Activated CD4-positive, alpha-beta T cell treated with anti-CD3 and anti-CD28 coated beads for 48 hours (primary cell): Measurements from ENCODE around the gene PSMC3.

Source experiments
- DNase-seq: peaks from one replicate; pipeline ENCODE4 v3.0.0-alpha.2; 2020

Gene PSMC3

GRCh38 chr11:47393163-47394049 lies 32.8 kb downstream of the PSMC3 start:
- no peak for DNase-seq

GRCh38 chr11:47392546-47393162 lies 33.6 kb downstream of the PSMC3 start:
- no peak for DNase-seq

GRCh38 chr11:47391711-47392432 lies 34.4 kb downstream of the PSMC3 start:
- DNase-seq = no peak

- DNase-seq = no peak
Observed at GRCh38 chr11:47391077-47391583, 35.1 kb downstream of the PSMC3 start.

GRCh38 chr11:47390422-47390760 lies 35.8 kb downstream of the PSMC3 start:
- no peak for DNase-seq

GRCh38 chr11:47389577-47390421 lies 36.4 kb downstream of the PSMC3 start:
- no peak for DNase-seq

- DNase-seq = no peak
Observed at GRCh38 chr11:47388697-47389576, 37.3 kb downstream of the PSMC3 start.

- no peak for DNase-seq
Observed at GRCh38 chr11:47387944-47388696, 38.1 kb downstream of the PSMC3 start.

- DNase-seq = no peak
Observed at GRCh38 chr11:47384498-47384897, 41.7 kb downstream of the PSMC3 start.

GRCh38 chr11:47383071-47383470 lies 43.2 kb downstream of the PSMC3 start:
- no peak for DNase-seq

GRCh38 chr11:47380078-47380477 lies 46.2 kb downstream of the PSMC3 start:
- DNase-seq = no peak

- no peak for DNase-seq
Observed at GRCh38 chr11:47379317-47379716, 46.9 kb downstream of the PSMC3 start.

- no peak for DNase-seq
Observed at GRCh38 chr11:47378836-47379170, 47.4 kb downstream of the PSMC3 start.

- no peak for DNase-seq
Observed at GRCh38 chr11:47378010-47378835, 48.0 kb downstream of the PSMC3 start, which contains the start of gene SPI1. Gene SPI1 (minus strand): TSS chr11:47378547. CDS start chr11:47378353, 194 bp downstream.

- DNase-seq = no peak
Observed at GRCh38 chr11:47377571-47378009, 48.6 kb downstream of the PSMC3 start.

- DNase-seq = no peak
Observed at GRCh38 chr11:47376525-47377371, 49.5 kb downstream of the PSMC3 start.

GRCh38 chr11:47376107-47376524 lies 50.1 kb downstream of the PSMC3 start:
- DNase-seq = no peak

- no peak for DNase-seq
Observed at GRCh38 chr11:47375546-47376085, 50.6 kb downstream of the PSMC3 start.
